Activated B cell treated with CpG ODN at 0.5 μM for 24 hours (primary cell): Measurements from ENCODE around the gene ARFGAP1. TPM values are rescaled to one million over a fixed set of nuclear protein-coding genes. Genes with fewer than 3 reads are reported as not detected.

Experiments used
- ATAC-seq: fragments of 200-7000 bp; cut with Tn5 transposase; one replicate; pipeline ENCODE4 v1.10.0; 2021; ENCODE audit warnings: low read depth, mild to moderate bottlenecking, moderate library complexity
- CTCF ChIA-PET: fragments of 350-600 bp; sonication (Branson Sonifier 250); formaldehyde crosslinking; loops from one replicate; lab custom pipeline; 2021; ENCODE audit warnings: antibody characterized with exemption; lab: Charles Lee
- POLR2A ChIA-PET: fragments of 350-600 bp; sonication (Branson Sonifier 250); formaldehyde crosslinking; loops from one replicate; lab custom pipeline; 2021; ENCODE audit warnings: antibody characterized with exemption; lab: Charles Lee
- DNase-seq: peaks from one replicate; pipeline ENCODE4 v3.0.0; 2022
- H3K27ac Mint-ChIP-seq: one replicate; pipeline ENCODE4 v1.8.0; 2020; ENCODE audit warnings: mixed read lengths
- H3K27me3 Mint-ChIP-seq: one replicate; pipeline ENCODE4 v1.8.0; 2021; ENCODE audit warnings: mixed read lengths
- H3K36me3 Mint-ChIP-seq: one replicate; pipeline ENCODE4 v1.8.0; 2021; ENCODE audit warnings: low read depth, mixed read lengths
- H3K4me1 Mint-ChIP-seq: one replicate; pipeline ENCODE4 v1.8.0; 2021; ENCODE audit warnings: mixed read lengths
- H3K4me3 Mint-ChIP-seq: one replicate; pipeline ENCODE4 v1.8.0; 2020; ENCODE audit warnings: mild to moderate bottlenecking, mixed read lengths
- H3K9me3 Mint-ChIP-seq: one replicate; pipeline ENCODE4 v1.8.0; 2020; ENCODE audit warnings: mixed read lengths
- intact Hi-C: fragments of 100-400 bp; cut with micrococcal nuclease; formaldehyde crosslinking; loops from one replicate; pipeline ENCODE4 v1.15.1; 2024
- total RNA-seq: library from RNA; stranded (reverse); gene quantifications from 2 replicates; pipeline ENCODE4 v1.2.3, GENCODE V29; 2022
- TF ChIP-seq, protein P1 (sequence below): fragments of 200-600 bp; IDR thresholded peaks from one replicate; pipeline ENCODE4 v1.8.0; 2022; ENCODE audit warnings: antibody characterized with exemption, mild to moderate bottlenecking

ARFGAP1 gene
- 72.4 and 85.8 TPM in 2 replicates for total RNA-seq

- H3K4me1 Mint-ChIP-seq = peaks cover 21% of the 10 kb centered on the region
- no peaks in the 10 kb centered on the region for H3K27me3 Mint-ChIP-seq
- peak within 1 kb of the TSS; percentile 66 for H3K27ac Mint-ChIP-seq
- intact Hi-C loops = loop anchor here (1.0 to 5.0 kb wide), 4 partner anchors 19 to 790 kb away; partner anchors contain the start of genes TCEA2 and YTHDF1
- peak; percentile 94 for DNase-seq
- ChIA-PET CTCF (interaction anchor here (0.8 kb wide), 1 partner anchor 37 kb away, joined by 3 read pairs; no protein-coding TSS in a partner anchor), POLR2A (interaction anchor here (0.9 to 1.3 kb wide), 3 partner anchors 56 to 249 kb away, joined by 4 to 8 read pairs (median 6); partner anchors contain the start of genes PPDPF and YTHDF1)
- H3K36me3 Mint-ChIP-seq = peaks cover 12% of the 10 kb centered on the region
- ATAC-seq = peak; percentile 94
- H3K4me3 Mint-ChIP-seq = peak within 1 kb of the TSS; percentile 86
- TF ChIP-seq, protein P1, sequence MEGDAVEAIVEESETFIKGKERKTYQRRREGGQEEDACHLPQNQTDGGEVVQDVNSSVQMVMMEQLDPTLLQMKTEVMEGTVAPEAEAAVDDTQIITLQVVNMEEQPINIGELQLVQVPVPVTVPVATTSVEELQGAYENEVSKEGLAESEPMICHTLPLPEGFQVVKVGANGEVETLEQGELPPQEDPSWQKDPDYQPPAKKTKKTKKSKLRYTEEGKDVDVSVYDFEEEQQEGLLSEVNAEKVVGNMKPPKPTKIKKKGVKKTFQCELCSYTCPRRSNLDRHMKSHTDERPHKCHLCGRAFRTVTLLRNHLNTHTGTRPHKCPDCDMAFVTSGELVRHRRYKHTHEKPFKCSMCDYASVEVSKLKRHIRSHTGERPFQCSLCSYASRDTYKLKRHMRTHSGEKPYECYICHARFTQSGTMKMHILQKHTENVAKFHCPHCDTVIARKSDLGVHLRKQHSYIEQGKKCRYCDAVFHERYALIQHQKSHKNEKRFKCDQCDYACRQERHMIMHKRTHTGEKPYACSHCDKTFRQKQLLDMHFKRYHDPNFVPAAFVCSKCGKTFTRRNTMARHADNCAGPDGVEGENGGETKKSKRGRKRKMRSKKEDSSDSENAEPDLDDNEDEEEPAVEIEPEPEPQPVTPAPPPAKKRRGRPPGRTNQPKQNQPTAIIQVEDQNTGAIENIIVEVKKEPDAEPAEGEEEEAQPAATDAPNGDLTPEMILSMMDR = no peak
- no peaks in the 10 kb centered on the region for H3K9me3 Mint-ChIP-seq
Measured at GRCh38 chr20:63272105-63273058, at the start of gene ARFGAP1. ARFGAP1 (plus strand) TSS chr20:63272813; CDS start chr20:63275581, 2,768 bp downstream.

- H3K27ac Mint-ChIP-seq = no peak overlapping the region
- no peaks in the 10 kb centered on the region for H3K4me1 Mint-ChIP-seq
- H3K36me3 Mint-ChIP-seq = no peaks in the 10 kb centered on the region
- DNase-seq = no peak
- CTCF ChIA-PET = interaction anchor here (0.7 to 3.0 kb wide), 18 partner anchors 9 to 750 kb away, joined by 3 to 10 read pairs (median 4); partner anchors contain the start of gene BIRC7
- POLR2A ChIA-PET = no interaction called here
- no peaks in the 10 kb centered on the region for H3K9me3 Mint-ChIP-seq
- intact Hi-C loops = loop anchor here (1.0 to 5.0 kb wide), 2 partner anchors 68 to 749 kb away; no protein-coding TSS in a partner anchor
- no peak overlapping the region for H3K4me3 Mint-ChIP-seq
- ATAC-seq = peak; percentile 65
- H3K27me3 Mint-ChIP-seq = peaks cover 11% of the 10 kb centered on the region
- TF ChIP-seq, protein P1 = peak; percentile 42
Measured at GRCh38 chr20:63223121-63223825, 49.3 kb upstream of the ARFGAP1 start.

DNA sequence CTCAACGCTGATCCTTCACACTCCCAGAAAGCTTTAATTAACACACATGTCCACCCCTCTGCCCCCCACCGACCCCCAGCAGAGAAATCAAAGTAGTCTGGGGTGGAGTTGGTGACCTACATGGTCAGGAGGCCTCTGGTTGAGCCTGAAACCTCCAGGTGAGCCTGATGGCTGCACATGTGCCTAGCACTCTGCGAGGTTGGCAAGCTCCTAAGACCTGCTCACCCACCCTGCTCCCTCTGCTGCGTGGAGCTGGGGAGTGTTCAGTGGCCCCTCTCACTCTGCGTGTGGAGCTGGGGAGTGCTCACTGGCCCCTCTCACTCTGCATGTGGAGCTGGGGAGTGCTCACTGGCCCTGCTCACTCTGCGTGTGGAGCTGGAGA lies 48.8 kb upstream of the ARFGAP1 start:
- CTCF ChIA-PET = interaction anchor here (0.9 to 3.0 kb wide), 18 partner anchors 9 to 750 kb away, joined by 3 to 10 read pairs (median 5); partner anchors contain the start of gene BIRC7
- no peaks in the 10 kb centered on the region for H3K9me3 Mint-ChIP-seq
- H3K27me3 Mint-ChIP-seq = peaks cover 11% of the 10 kb centered on the region
- H3K4me3 Mint-ChIP-seq = no peak overlapping the region
- TF ChIP-seq, protein P1 = no peak
- no peaks in the 10 kb centered on the region for H3K4me1 Mint-ChIP-seq
- DNase-seq (no peak), ATAC-seq (no peak)
- no peak overlapping the region for H3K27ac Mint-ChIP-seq
- POLR2A ChIA-PET = interaction anchor here (0.8 kb wide), 1 partner anchor 9 kb away, joined by 3 read pairs; no protein-coding TSS in a partner anchor
- no peaks in the 10 kb centered on the region for H3K36me3 Mint-ChIP-seq
- intact Hi-C loops = loop anchor here (1.0 to 5.0 kb wide), 2 partner anchors 67 to 748 kb away; no protein-coding TSS in a partner anchor

DNA sequence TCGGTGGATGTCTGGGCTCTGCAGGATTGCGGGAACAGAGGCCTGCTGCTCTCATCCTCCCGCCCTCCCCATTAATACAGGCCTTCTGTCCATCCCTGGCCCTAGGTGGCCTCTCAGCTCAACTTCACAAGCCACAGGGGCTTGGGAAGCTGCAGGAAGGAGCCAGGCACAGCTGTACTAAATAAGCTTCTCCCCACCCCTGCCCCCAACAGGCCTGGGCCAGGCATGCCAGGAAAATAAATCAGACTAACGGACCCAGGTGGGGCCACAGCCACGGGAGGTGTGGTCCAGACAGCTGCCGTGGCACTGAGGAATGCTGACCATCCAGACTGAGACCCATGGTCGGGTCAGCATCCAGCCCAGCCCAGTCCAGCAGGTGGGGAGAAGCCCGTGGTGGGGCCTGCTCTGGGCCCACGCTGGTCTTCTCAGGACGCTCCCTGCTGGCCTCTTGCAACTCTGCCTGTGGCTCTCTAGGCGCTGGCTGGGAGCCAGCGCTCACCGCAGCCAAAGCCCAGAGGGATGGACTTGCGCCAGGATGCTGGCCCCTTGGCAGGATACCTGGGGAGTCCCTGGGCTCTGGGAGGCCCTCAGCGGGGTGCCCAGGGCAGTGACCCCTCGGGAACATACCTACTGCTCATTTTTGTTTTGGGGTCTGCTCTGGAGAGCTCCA lies 48.1 kb upstream of the ARFGAP1 start:
- no peak overlapping the region for H3K4me3 Mint-ChIP-seq
- H3K27me3 Mint-ChIP-seq = peaks cover 17% of the 10 kb centered on the region
- H3K4me1 Mint-ChIP-seq = no peaks in the 10 kb centered on the region
- TF ChIP-seq, protein P1 = no peak
- H3K36me3 Mint-ChIP-seq = no peaks in the 10 kb centered on the region
- ChIA-PET POLR2A (interaction anchor here (0.8 kb wide), 1 partner anchor 10 kb away, joined by 3 read pairs; no protein-coding TSS in a partner anchor), CTCF (interaction anchor here (0.6 to 3.0 kb wide), 9 partner anchors 8 to 165 kb away, joined by 3 to 10 read pairs (median 5); partner anchors contain the start of gene BIRC7)
- DNase-seq (no peak), ATAC-seq (no peak)
- intact Hi-C loops = loop anchor here (5.0 kb wide), 1 partner anchor 748 kb away; no protein-coding TSS in a partner anchor
- H3K27ac Mint-ChIP-seq = no peak overlapping the region
- no peaks in the 10 kb centered on the region for H3K9me3 Mint-ChIP-seq
